Mucosa of rectum (tissue), 2 donors: ENCODE results near the gene TUBA8.
A peak's percentile ranks its signal among the peaks of the same experiment; 100 is the strongest.
"Not testable (repeated sequence)": the region's sequence is repeated elsewhere in the genome, so short reads cannot be mapped to it uniquely, and the experiment has no call there.

Source experiments
- H3K27ac ChIP-seq, 2 donors: one replicate each; pipeline ENCODE4 v1.7.0; 2013; ENCODE audit warnings: inconsistent platforms in 2 of 2, low read depth in 2 of 2, low read length in 2 of 2
- H3K27me3 ChIP-seq, 2 donors: one replicate each; pipeline ENCODE4 v1.7.0; 2013; ENCODE audit warnings: low read length in 2 of 2; ENCODE audit not compliant: control insufficient read depth in 2 of 2, insufficient read depth in 2 of 2
- H3K36me3 ChIP-seq, 2 donors: one replicate each; pipeline ENCODE4 v1.7.0; 2013; ENCODE audit warnings: low read length in 2 of 2; ENCODE audit not compliant: control insufficient read depth in 2 of 2, insufficient read depth in 2 of 2
- H3K4me1 ChIP-seq, 2 donors: one replicate each; pipeline ENCODE4 v1.7.0; 2013; ENCODE audit warnings: low read length in 2 of 2, mild to moderate bottlenecking in 1 of 2; ENCODE audit not compliant: control insufficient read depth in 2 of 2, insufficient read depth in 2 of 2
- H3K4me3 ChIP-seq, 2 donors: one replicate each; pipeline ENCODE4 v1.7.0; 2013; ENCODE audit warnings: low read length in 2 of 2
- H3K9ac ChIP-seq, 2 donors: one replicate each; pipeline ENCODE4 v1.7.0; 2013; ENCODE audit warnings: low read length in 2 of 2, low read depth in 1 of 2, mild to moderate bottlenecking in 1 of 2
- H3K9me3 ChIP-seq, 2 donors: one replicate each; pipeline ENCODE4 v1.7.0; 2013; ENCODE audit warnings: low read length in 2 of 2; ENCODE audit not compliant: control insufficient read depth in 2 of 2
- donor health status: healthy.
- donor health status: Normal muscosa, but diverticular disease.

Gene TUBA8

DNA sequence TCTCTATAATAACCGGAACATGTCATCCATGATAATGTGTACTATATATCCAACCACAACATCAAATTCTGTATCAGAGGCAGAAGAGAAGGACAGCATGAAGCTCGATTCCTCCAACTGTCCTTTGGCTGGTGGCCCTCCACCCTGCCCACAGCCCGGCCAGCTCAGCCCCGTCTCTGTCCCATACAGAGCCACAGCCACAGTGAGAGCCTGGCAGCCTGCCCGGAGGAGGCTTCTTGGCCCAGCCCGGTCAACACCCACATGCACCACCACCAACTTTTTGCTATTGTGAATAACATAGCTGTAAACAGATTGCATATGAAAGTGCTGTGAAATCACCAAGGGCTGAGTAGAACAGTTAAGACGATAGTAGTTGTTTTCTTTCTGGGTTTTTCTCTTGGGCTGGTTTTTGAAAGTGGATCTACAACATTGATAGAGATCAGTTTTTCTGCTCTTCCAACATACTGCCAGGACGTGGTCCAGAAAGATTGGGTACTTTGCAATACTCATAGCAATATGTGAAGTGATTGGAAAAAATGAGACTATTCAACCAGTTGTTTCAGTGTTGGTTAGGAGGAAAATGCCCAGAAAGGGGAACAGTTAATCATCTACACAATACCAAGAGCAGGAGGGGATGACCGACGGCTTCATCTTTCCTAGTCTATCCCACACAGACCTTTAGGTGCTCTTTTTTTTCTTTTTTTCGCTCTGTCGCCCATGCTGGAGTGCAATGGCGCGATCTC lies 6.9 kb upstream of the TUBA8 start:
- H3K27ac ChIP-seq = no peak overlapping the region
- no peaks in the 10 kb centered on the region for H3K4me1 ChIP-seq
- H3K9me3 ChIP-seq = no peaks in the 10 kb centered on the region
- H3K4me3 ChIP-seq = no peak overlapping the region
- H3K27me3 ChIP-seq = peaks cover 0 to 5% of the 10 kb centered on the region in 2 donors
- no peak overlapping the region for H3K9ac ChIP-seq
- H3K36me3 ChIP-seq = peaks cover 0 to 11% of the 10 kb centered on the region in 2 donors

GRCh38 chr22:18104566-18104965 lies 6.0 kb upstream of the TUBA8 start:
- Histone ChIP-seq H3K27ac (no peak overlapping the region), H3K9me3 (no peaks in the 10 kb centered on the region), H3K9ac (no peak overlapping the region), H3K4me3 (no peak overlapping the region), H3K27me3 (peaks cover 5% of the 10 kb centered on the region in 2 donors), H3K36me3 (peaks cover 0 to 11% of the 10 kb centered on the region in 2 donors), H3K4me1 (no peaks in the 10 kb centered on the region)

DNA sequence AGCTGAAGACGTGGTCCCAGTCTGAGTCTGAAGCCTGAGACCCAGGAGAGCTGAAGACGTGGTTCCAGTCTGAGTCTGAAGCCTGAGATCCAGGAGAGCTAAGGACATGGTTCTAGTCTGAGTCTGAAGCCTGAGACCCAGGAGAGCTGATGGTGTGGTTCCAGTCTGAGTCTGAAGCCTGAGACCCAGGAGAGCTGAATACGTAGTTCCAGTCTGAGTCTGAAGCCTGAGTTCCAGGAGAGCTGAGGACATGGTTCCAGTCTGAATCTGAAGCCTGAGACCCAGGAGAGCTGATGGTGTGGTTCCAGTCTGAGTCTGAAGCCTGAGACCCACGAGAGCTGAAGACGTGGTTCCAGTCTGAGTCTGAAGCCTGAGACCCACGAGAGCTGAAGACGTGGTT lies 4.6 kb upstream of the TUBA8 start:
- H3K36me3 ChIP-seq = peaks cover 0 to 11% of the 10 kb centered on the region in 2 donors
- not testable (repeated sequence) for H3K4me1 ChIP-seq, H3K4me3 ChIP-seq, H3K27ac ChIP-seq, H3K9me3 ChIP-seq, H3K9ac ChIP-seq
- H3K27me3 ChIP-seq = peaks cover 12% of the 10 kb centered on the region in 2 donors

DNA sequence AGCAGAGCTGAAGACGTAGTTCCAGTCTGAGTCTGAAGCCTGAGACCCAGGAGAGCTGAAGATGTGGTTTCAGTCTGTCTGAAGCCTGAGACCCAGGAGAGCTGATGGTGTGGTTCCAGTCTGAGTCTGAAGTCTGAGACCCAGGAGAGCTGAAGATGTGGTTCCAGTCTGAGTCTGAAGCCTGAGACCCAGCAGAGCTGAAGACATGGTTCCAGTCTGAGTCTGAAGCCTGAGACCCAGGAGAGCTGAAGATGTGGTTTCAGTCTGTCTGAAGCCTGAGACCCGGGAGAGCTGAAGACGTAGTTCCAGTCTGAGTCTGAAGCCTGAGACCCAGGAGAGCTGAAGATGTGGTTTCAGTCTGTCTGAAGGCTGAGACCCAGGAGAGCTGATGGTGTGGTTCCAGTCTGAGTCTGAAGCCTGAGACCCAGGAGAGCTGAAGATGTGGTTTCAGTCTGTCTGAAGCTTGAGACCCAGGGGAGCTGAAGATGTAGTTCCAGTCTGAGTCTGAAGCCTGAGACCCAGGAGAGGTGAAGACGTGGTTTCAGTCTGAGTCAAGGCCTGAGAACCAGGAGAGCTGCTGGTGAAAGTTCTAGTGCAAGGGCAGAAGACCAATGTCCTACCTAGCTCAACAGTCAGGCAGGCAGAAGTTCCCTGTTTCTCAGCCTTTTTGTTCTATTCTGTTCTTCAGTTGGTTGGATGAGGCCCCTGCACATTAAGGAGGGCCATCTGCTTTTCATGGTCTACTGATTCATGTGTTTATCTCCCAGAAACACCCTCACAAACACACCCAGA lies 3.9 kb upstream of the TUBA8 start:
- not testable (repeated sequence) for H3K9me3 ChIP-seq, H3K4me1 ChIP-seq, H3K36me3 ChIP-seq, H3K27ac ChIP-seq, H3K9ac ChIP-seq, H3K4me3 ChIP-seq
- H3K27me3 ChIP-seq = peaks cover 15 to 19% of the 10 kb centered on the region in 2 donors

DNA sequence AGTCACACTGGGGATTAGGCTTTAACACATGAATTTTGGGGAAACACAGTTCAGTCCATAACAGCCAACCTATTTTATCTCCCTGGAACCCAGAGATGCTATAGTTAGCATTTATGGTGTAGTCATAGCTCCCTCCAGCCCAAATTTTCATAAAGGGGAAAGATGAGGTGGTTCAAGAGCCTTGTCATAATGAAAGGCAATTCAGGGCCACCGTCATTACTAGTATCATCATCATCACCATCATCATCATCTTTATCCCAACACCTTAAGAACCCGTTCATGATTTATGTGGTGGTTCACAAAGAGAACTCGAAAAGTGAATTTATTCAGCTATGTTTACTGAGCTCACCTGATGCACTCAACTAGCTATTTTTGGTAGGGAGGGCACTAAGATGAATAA lies 2.4 kb upstream of the TUBA8 start:
- peaks cover 15 to 19% of the 10 kb centered on the region in 2 donors for H3K27me3 ChIP-seq
- H3K4me1 ChIP-seq = peaks cover 0 to 9% of the 10 kb centered on the region in 2 donors
- H3K9me3 ChIP-seq = no peaks in the 10 kb centered on the region
- no peak overlapping the region for H3K4me3 ChIP-seq
- H3K27ac ChIP-seq = no peak overlapping the region
- peaks cover 0 to 2% of the 10 kb centered on the region in 2 donors for H3K36me3 ChIP-seq
- no peak overlapping the region for H3K9ac ChIP-seq

- peaks cover 15 to 19% of the 10 kb centered on the region in 2 donors for H3K27me3 ChIP-seq
- H3K4me1 ChIP-seq = peaks cover 0 to 9% of the 10 kb centered on the region in 2 donors
- H3K9me3 ChIP-seq = no peaks in the 10 kb centered on the region
- H3K36me3 ChIP-seq = peaks cover 0 to 2% of the 10 kb centered on the region in 2 donors
- H3K4me3 ChIP-seq = peak overlapping the region; percentile 41 to 48
- no peak overlapping the region for H3K27ac ChIP-seq
- no peak overlapping the region for H3K9ac ChIP-seq
Measured at GRCh38 chr22:18109410-18110193, 1.0 kb upstream of the TUBA8 start.

- H3K27me3 ChIP-seq = peaks cover 15 to 19% of the 10 kb centered on the region in 2 donors
- no peak overlapping the region for H3K27ac ChIP-seq
- H3K9me3 ChIP-seq = no peaks in the 10 kb centered on the region
- peak overlapping the region; percentile 37 to 48 for H3K4me3 ChIP-seq
- no peaks in the 10 kb centered on the region for H3K36me3 ChIP-seq
- peaks cover 0 to 9% of the 10 kb centered on the region in 2 donors for H3K4me1 ChIP-seq
- H3K9ac ChIP-seq = no peak overlapping the region
Measured at GRCh38 chr22:18110954-18111758, 547 bp downstream of the TUBA8 start.

GRCh38 chr22:18111759-18112330 lies 1.2 kb downstream of the TUBA8 start:
- H3K4me1 ChIP-seq = peaks cover 0 to 9% of the 10 kb centered on the region in 2 donors
- no peak overlapping the region for H3K4me3 ChIP-seq
- no peak overlapping the region for H3K27ac ChIP-seq

GRCh38 chr22:18112440-18112839 lies 1.8 kb downstream of the TUBA8 start:
- peaks cover 0 to 9% of the 10 kb centered on the region in 2 donors for H3K4me1 ChIP-seq

More at GRCh38 chr22:18111759-18112330, 1.2 kb downstream of the TUBA8 start:
- no peak overlapping the region for H3K9ac ChIP-seq
- no peaks in the 10 kb centered on the region for H3K9me3 ChIP-seq
- H3K27me3 ChIP-seq = peaks cover 15 to 19% of the 10 kb centered on the region in 2 donors
- no peaks in the 10 kb centered on the region for H3K36me3 ChIP-seq

More at GRCh38 chr22:18112440-18112839, 1.8 kb downstream of the TUBA8 start:
- Histone ChIP-seq H3K27ac (no peak overlapping the region), H3K27me3 (peaks cover 15 to 19% of the 10 kb centered on the region in 2 donors), H3K9ac (no peak overlapping the region), H3K9me3 (no peaks in the 10 kb centered on the region), H3K4me3 (no peak overlapping the region), H3K36me3 (no peaks in the 10 kb centered on the region)
